Measurements from ENCODE around the gene KIF3A. TPM values are rescaled to one million over a fixed set of nuclear protein-coding genes. Genes with fewer than 3 reads are reported as not detected.
A peak's percentile ranks its signal among the peaks of the same experiment; 100 is the strongest.

Gene KIF3A
- total RNA-seq, 1 experiment from 2014 or later, result 12.7 TPM

DNA sequence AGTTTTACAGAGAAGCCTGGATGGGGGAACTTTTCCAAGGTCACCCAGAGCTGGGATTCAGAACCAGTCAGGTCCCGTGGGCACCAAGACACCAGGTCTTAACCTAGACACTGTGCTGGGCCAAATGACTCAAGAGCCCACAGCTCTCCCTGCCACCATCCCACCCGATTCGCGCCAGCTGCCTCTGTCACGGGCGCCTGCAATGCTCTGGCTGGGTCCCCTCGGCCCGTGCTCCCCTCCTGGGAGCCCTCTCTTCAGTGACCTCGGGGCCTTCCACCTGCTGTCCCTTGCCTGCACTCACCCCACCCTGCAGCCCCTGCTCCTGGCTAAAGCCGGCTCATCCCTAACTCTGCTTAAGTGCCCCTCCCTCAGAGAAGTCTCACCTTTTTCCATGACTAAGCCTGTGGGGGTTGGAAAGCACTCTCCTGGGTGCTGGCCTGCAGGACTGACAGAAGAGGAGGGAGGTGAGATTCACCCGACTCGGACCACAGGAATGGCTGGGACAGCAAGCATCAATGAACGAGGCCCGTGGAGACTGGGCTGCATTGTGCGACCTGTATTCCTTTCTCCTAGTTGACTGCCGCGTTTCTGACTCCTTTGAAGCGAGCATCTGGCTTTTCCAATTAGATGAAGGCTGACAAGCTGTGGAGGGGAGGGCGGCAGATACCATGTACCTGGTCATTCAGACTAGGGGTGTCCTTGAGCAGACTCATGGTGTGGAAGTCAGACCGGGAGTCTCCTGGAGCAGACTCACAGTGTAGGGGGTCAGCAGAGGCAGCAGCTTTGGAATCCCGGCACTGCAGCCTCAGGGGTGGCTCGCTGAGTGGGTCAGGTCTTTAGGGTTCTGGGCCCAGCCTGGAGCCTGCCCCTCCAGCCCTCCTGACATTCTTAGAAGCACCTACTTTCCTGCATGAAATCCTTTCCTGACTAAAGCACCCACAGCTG, 69.3 kb downstream of the KIF3A start:
- CTCF ChIA-PET, result no interaction called here
- RAD21 ChIA-PET (ENCODE audit: low non-redundant PET in 1 of 2, low total read pairs in 2 of 2, uncharacterized antibody in 2 of 2, unreplicated experiment in 2 of 2), result no interaction called here
- no peak overlapping the region for H3K4me2 ChIP-seq (ENCODE audit: low read length)

More for the DNA sequence above, 69.3 kb downstream of the KIF3A start:
- Histone ChIP-seq H3K4me1 (ENCODE audit: control insufficient read depth in 1 of 2, insufficient read depth in 2 of 2, low read length in 2 of 2) (peaks cover 0 to 13% of the 10 kb centered on the region in 2 experiments; a peak in 1 of 4 replicates), H2AFZ (ENCODE audit: low read depth, low read length, poor library complexity, severe bottlenecking) (no peak overlapping the region), H4K20me1 (ENCODE audit: insufficient read depth) (no peaks in the 10 kb centered on the region), H3K36me3 (ENCODE audit: control insufficient read depth in 1 of 2, insufficient read depth in 2 of 2, low read length in 2 of 2) (no peaks in the 10 kb centered on the region), H3K9me2 (ENCODE audit: insufficient read depth) (no peaks in the 10 kb centered on the region), H3K9ac (ENCODE audit: low read length) (no peak overlapping the region), H3K27me3 (ENCODE audit: insufficient read depth, low read length) (no peaks in the 10 kb centered on the region), H3K9me3 (ENCODE audit: control insufficient read depth in 1 of 2, insufficient read depth in 1 of 2, low read depth in 1 of 2, low read length in 2 of 2) (no peaks in the 10 kb centered on the region), H3K27ac (ENCODE audit: low read depth, low read length) (no peak overlapping the region), H3K4me3 (replicated peaks in 1 of 2; ENCODE audit: low read depth in 1 of 2, low read length in 2 of 2) (no peak overlapping the region), H3K79me2 (ENCODE audit: insufficient read depth, low read length) (no peaks in the 10 kb centered on the region)
- intact Hi-C loops (cut with micrococcal nuclease), result no loop called here
- 0 out of 2 replicates have a peak, but pooled peaks have one; percentile 10 for ATAC-seq
- DNase-seq (ENCODE audit: low read depth, low spot score), result no peak
- BruUV-seq (replicated peaks), result no TSS peak
- POLR2A ChIA-PET, result no interaction called here
- TF ChIP-seq, protein P1, sequence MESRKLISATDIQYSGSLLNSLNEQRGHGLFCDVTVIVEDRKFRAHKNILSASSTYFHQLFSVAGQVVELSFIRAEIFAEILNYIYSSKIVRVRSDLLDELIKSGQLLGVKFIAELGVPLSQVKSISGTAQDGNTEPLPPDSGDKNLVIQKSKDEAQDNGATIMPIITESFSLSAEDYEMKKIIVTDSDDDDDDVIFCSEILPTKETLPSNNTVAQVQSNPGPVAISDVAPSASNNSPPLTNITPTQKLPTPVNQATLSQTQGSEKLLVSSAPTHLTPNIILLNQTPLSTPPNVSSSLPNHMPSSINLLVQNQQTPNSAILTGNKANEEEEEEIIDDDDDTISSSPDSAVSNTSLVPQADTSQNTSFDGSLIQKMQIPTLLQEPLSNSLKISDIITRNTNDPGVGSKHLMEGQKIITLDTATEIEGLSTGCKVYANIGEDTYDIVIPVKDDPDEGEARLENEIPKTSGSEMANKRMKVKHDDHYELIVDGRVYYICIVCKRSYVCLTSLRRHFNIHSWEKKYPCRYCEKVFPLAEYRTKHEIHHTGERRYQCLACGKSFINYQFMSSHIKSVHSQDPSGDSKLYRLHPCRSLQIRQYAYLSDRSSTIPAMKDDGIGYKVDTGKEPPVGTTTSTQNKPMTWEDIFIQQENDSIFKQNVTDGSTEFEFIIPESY (IDR thresholded peaks at IDR 0.05; ENCODE audit: extremely low read depth, insufficient replicate concordance, low read length), result no peak
- TF ChIP-seq YY1 (IDR thresholded peaks at IDR 0.05; ENCODE audit: extremely low read depth, insufficient replicate concordance, low read depth, low read length), result no peak
- TF ChIP-seq CEBPB (IDR thresholded peaks at IDR 0.05; ENCODE audit: low read depth), result no peak
- no peak for TF ChIP-seq FOSL1 (IDR thresholded peaks at IDR 0.05; ENCODE audit: low read depth)
- TF ChIP-seq POLR2AphosphoS5 (IDR thresholded peaks at IDR 0.05; ENCODE audit: low read depth, low read length), result no peak
- TF ChIP-seq ZNF274 (IDR thresholded peaks at IDR 0.05; ENCODE audit: low read depth, low read length), result no peak
- TF ChIP-seq, protein P2, sequence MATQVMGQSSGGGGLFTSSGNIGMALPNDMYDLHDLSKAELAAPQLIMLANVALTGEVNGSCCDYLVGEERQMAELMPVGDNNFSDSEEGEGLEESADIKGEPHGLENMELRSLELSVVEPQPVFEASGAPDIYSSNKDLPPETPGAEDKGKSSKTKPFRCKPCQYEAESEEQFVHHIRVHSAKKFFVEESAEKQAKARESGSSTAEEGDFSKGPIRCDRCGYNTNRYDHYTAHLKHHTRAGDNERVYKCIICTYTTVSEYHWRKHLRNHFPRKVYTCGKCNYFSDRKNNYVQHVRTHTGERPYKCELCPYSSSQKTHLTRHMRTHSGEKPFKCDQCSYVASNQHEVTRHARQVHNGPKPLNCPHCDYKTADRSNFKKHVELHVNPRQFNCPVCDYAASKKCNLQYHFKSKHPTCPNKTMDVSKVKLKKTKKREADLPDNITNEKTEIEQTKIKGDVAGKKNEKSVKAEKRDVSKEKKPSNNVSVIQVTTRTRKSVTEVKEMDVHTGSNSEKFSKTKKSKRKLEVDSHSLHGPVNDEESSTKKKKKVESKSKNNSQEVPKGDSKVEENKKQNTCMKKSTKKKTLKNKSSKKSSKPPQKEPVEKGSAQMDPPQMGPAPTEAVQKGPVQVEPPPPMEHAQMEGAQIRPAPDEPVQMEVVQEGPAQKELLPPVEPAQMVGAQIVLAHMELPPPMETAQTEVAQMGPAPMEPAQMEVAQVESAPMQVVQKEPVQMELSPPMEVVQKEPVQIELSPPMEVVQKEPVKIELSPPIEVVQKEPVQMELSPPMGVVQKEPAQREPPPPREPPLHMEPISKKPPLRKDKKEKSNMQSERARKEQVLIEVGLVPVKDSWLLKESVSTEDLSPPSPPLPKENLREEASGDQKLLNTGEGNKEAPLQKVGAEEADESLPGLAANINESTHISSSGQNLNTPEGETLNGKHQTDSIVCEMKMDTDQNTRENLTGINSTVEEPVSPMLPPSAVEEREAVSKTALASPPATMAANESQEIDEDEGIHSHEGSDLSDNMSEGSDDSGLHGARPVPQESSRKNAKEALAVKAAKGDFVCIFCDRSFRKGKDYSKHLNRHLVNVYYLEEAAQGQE (IDR thresholded peaks at IDR 0.05; ENCODE audit: low read depth), result no peak
- TF ChIP-seq JUND (IDR thresholded peaks at IDR 0.05), result no peak
- TF ChIP-seq, protein P3, sequence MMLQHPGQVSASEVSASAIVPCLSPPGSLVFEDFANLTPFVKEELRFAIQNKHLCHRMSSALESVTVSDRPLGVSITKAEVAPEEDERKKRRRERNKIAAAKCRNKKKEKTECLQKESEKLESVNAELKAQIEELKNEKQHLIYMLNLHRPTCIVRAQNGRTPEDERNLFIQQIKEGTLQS (IDR thresholded peaks at IDR 0.05), result no peak
- TF ChIP-seq SP1 (IDR thresholded peaks at IDR 0.05; ENCODE audit: low read depth), result no peak
- TF ChIP-seq EZH2phosphoT487 (IDR thresholded peaks at IDR 0.05; ENCODE audit: borderline replicate concordance), result no peak
- TF ChIP-seq SIN3A (IDR thresholded peaks at IDR 0.05; ENCODE audit: low read depth), result no peak
- TF ChIP-seq ELF1 (IDR thresholded peaks at IDR 0.05; ENCODE audit: borderline replicate concordance, low read depth), result no peak
- no peak for TF ChIP-seq EGR1 (IDR thresholded peaks at IDR 0.05; ENCODE audit: low read depth)
- TF ChIP-seq, protein P4, sequence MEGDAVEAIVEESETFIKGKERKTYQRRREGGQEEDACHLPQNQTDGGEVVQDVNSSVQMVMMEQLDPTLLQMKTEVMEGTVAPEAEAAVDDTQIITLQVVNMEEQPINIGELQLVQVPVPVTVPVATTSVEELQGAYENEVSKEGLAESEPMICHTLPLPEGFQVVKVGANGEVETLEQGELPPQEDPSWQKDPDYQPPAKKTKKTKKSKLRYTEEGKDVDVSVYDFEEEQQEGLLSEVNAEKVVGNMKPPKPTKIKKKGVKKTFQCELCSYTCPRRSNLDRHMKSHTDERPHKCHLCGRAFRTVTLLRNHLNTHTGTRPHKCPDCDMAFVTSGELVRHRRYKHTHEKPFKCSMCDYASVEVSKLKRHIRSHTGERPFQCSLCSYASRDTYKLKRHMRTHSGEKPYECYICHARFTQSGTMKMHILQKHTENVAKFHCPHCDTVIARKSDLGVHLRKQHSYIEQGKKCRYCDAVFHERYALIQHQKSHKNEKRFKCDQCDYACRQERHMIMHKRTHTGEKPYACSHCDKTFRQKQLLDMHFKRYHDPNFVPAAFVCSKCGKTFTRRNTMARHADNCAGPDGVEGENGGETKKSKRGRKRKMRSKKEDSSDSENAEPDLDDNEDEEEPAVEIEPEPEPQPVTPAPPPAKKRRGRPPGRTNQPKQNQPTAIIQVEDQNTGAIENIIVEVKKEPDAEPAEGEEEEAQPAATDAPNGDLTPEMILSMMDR (IDR thresholded peaks at IDR 0.05 in 2 of 3, conservative IDR thresholded peaks at IDR 0.05 in 1 of 3; ENCODE audit: borderline replicate concordance in 1 of 3, insufficient read depth in 1 of 3, low read depth in 2 of 3, low read length in 2 of 3), result no peak
- TF ChIP-seq, protein P5, sequence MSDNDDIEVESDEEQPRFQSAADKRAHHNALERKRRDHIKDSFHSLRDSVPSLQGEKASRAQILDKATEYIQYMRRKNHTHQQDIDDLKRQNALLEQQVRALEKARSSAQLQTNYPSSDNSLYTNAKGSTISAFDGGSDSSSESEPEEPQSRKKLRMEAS (IDR thresholded peaks at IDR 0.05), result no peak
